ENCODE results near the gene DPY19L3.

DNA sequence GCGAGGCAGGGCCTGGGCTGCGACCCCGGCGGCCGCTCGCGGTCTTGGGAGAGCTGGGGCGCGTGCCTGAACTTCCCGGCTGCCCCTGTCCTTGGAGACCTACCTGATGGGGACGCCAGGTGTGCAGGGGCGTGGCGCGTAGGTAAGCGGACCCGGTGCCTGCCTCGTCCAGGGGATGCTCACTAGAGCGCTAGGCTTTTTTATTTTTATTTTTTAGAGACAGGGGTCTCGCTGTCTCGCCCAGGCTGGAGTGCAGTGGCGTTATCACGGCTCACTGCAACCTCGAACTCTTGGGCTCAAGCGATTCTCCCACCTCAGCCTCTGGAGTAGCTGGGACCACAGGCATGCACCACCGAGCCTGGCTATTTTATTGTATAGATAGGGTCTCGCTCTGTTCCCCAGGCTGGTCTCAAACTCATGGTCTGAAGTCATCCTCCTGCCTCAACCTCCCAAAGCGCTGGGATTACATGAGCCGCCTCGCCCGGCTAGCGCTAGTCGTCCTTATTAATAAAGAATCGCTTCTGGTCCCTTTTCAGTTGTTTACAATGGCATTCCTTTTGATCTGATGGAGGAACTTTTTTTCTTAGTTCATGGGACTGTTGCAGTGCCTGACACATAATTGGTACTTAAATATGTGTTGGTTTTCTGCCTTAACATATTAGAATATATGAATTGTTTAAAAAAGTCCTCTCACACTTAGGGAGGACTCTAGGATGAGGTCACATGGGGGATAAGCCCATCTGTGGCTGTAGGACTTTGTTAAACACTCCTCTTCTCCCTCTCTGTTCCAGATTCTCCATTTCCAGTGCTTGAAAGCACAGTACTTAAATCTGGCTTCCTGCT is 812 bp downstream of the DPY19L3 start:
- TF ChIP-seq, protein P1, sequence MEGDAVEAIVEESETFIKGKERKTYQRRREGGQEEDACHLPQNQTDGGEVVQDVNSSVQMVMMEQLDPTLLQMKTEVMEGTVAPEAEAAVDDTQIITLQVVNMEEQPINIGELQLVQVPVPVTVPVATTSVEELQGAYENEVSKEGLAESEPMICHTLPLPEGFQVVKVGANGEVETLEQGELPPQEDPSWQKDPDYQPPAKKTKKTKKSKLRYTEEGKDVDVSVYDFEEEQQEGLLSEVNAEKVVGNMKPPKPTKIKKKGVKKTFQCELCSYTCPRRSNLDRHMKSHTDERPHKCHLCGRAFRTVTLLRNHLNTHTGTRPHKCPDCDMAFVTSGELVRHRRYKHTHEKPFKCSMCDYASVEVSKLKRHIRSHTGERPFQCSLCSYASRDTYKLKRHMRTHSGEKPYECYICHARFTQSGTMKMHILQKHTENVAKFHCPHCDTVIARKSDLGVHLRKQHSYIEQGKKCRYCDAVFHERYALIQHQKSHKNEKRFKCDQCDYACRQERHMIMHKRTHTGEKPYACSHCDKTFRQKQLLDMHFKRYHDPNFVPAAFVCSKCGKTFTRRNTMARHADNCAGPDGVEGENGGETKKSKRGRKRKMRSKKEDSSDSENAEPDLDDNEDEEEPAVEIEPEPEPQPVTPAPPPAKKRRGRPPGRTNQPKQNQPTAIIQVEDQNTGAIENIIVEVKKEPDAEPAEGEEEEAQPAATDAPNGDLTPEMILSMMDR (conservative IDR thresholded peaks at IDR 0.05; ENCODE audit: low read length), result no peak
- TF ChIP-seq EZH2phosphoT487 (IDR thresholded peaks at IDR 0.05; ENCODE audit: borderline replicate concordance), result no peak

Measured in Loucy (cell line).